Right lobe of liver (tissue), 6 donors: ENCODE results near the gene IGFBP4. TPM values are rescaled to one million over a fixed set of nuclear protein-coding genes. Genes with fewer than 3 reads are reported as not detected.
A peak's percentile ranks its signal among the peaks of the same experiment; 100 is the strongest.

Experiments used
- ATAC-seq, 4 donors: fragments of 200-7000 bp; cut with Tn5 transposase; one replicate each; pipeline ENCODE4 v1.9.1; 2020; ENCODE audit warnings: mild to moderate bottlenecking in 4 of 4, moderate library complexity in 4 of 4
- DNase-seq, 3 donors: peaks; one replicate each; pipeline ENCODE4 v3.0.0-alpha.2; 2020
- H3K27ac ChIP-seq, 3 donors: fragments of 200-600 bp; one replicate each; pipeline ENCODE4 v1.8.0; 2022
- H3K27me3 ChIP-seq, 2 donors: fragments of 200-600 bp; one replicate each; pipeline ENCODE4 v1.8.0; 2022
- H3K36me3 ChIP-seq, 4 donors: fragments of 200-600 bp; sonication (generic) in 1 of 4; one replicate each; pipeline versions ENCODE4 v1.5.1 to v1.8.0; 2017 to 2022; ENCODE audit warnings: control low read depth in 1 of 4
- H3K4me1 ChIP-seq, 4 donors: fragments of 200-600 bp; sonication (generic) in 1 of 4; one replicate each; pipeline versions ENCODE4 v1.5.1 to v1.8.0; 2017 to 2022; ENCODE audit warnings: control low read depth in 1 of 4
- H3K4me3 ChIP-seq, 3 donors: fragments of 200-600 bp; one replicate each; pipeline ENCODE4 v1.8.0; 2022
- H3K9me3 ChIP-seq, 4 donors: fragments of 200-600 bp; sonication (generic) in 1 of 4; one replicate each; pipeline versions ENCODE4 v1.5.1 to v1.8.0; 2017 to 2022; ENCODE audit warnings: control low read depth in 1 of 4
- POLR2A ChIP-seq: fragments of 450-650 bp; IDR thresholded peaks from one replicate; pipeline ENCODE4 v1.6.1; 2017; ENCODE audit warnings: antibody characterized with exemption, mild to moderate bottlenecking
- WGBS: methylation state at CpG from one replicate; pipeline ENCODE4 v1.1.6; 2018; ENCODE audit warnings: low coverage, low lambda C conversion rate; ENCODE audit not compliant: insufficient coverage; ENCODE audit errors: missing lambda C conversion rate; 5-methylcytosine and 5-hydroxymethylcytosine counted together
- intact Hi-C, 2 donors: fragments of 100-400 bp; cut with DNase I; formaldehyde crosslinking; loops; one replicate each; pipeline versions ENCODE4 v1.11.2 to v1.14.1; 2022
- total RNA-seq, 6 experiments: library from RNA; depleted of rRNA in 2 of 6; stranded (reverse); fragments of >200 nt in 2 of 6; fragmentation: NEBNext Ultra II Directional in 3 of 6; extraction: Animal tissue kit (Norgen Biotek cat#: 25700) in 3 of 6; gene quantifications; one replicate each; pipeline versions ENCODE4 v1.1.0 to v1.2.4, GENCODE V29; 2016 to 2023
- TF ChIP-seq, protein P1 (sequence below), 4 donors: fragments of 200-600 bp in 3 of 4; fragments of 450-650 bp in 1 of 4; IDR thresholded peaks; one replicate each; pipeline versions ENCODE4 v1.5.1 to v1.8.0; 2016 to 2022; ENCODE audit warnings: antibody characterized with exemption in 4 of 4, mild to moderate bottlenecking in 2 of 4
- donor health status: DM: no; HTN: yes; CAD: no.
- donor health status: DM: no; HTN: no; CAD: no.
- donor health status: DM: no; HTN: no; CAD: no.
- donor health status: DM: no; HTN: yes; CAD: no.
- donor health status: DM: no; HTN: yes; CAD: no.

Gene IGFBP4
- total RNA-seq, 6 experiments from 2014 or later = 382 to 716 (median 430) TPM

DNA sequence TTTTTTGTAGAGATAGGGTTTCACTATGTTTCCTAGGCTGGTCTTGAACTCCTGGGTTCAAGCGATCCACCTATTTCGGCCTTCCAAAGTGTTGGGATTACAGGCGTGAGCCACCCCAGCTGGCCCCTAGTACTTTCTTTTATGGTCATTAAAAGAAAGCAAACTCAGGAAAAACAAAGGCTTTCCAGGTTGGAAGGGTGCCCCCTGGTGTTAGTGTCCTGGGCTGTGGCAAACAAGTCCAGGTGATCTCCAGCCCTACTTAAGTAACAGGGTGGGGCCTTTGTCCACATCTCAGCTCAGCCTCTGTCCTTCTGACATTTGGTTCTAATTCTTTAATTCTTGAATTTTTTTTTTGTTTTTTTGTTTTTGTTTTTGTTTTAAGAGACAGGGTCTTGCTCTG, 6.9 kb downstream of the IGFBP4 start:
- ATAC-seq (no peak), DNase-seq (peak in 2 of 3 donors; percentile 63 to 75)
- Histone ChIP-seq H3K9me3 (no peaks in the 10 kb centered on the region), H3K27ac (peak overlapping the region; percentile 72 to 98 (median 86)), H3K36me3 (peaks cover 9 to 37% (median 24%) of the 10 kb centered on the region in 4 donors), H3K4me3 (peak overlapping the region in 1 of 3 donors; percentile 94), H3K4me1 (peaks cover 0 to 80% (median 34%) of the 10 kb centered on the region in 4 donors), H3K27me3 (no peaks in the 10 kb centered on the region)
- 0% methylated on average over 1 of the region's 3 CpGs for WGBS
- TF ChIP-seq, protein P1, sequence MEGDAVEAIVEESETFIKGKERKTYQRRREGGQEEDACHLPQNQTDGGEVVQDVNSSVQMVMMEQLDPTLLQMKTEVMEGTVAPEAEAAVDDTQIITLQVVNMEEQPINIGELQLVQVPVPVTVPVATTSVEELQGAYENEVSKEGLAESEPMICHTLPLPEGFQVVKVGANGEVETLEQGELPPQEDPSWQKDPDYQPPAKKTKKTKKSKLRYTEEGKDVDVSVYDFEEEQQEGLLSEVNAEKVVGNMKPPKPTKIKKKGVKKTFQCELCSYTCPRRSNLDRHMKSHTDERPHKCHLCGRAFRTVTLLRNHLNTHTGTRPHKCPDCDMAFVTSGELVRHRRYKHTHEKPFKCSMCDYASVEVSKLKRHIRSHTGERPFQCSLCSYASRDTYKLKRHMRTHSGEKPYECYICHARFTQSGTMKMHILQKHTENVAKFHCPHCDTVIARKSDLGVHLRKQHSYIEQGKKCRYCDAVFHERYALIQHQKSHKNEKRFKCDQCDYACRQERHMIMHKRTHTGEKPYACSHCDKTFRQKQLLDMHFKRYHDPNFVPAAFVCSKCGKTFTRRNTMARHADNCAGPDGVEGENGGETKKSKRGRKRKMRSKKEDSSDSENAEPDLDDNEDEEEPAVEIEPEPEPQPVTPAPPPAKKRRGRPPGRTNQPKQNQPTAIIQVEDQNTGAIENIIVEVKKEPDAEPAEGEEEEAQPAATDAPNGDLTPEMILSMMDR (IDR thresholded peaks at IDR 0.05) = peak; percentile 56 to 64 (median 61)
- TF ChIP-seq POLR2A = no peak
- intact Hi-C loops = no loop called here

DNA sequence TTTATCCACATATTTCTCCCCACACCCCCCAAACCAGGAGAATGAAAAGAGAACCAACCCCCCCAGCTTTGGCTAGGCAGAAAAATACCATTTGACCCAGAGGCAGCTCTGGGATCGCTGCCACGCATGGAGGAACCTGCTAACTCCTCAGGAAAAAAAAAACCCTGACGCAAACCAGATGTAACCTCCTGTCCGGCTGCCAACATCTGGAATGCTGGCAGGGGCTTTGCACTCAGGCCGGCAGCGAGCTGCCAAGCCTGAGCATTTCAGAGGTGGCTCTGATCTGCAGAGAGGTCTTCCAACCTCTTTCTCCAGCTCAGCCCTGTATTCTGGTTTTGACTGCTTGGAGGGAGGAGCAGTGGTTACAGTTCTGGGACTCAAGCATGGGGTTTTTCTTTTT, 8.2 kb downstream of the IGFBP4 start:
- DNase-seq (peak; percentile 74 to 93 (median 90)), ATAC-seq (peak in 3 of 4 donors; percentile 4 to 14 (median 5))
- WGBS = 24% methylated on average over 6 of the region's 6 CpGs
- H3K9me3 ChIP-seq = no peaks in the 10 kb centered on the region
- TF ChIP-seq, protein P1 (IDR thresholded peaks at IDR 0.05) = no peak
- peak; percentile 34 for TF ChIP-seq POLR2A
- H3K4me3 ChIP-seq = no peak overlapping the region
- H3K27ac ChIP-seq = peak overlapping the region; percentile 72 to 98 (median 86)
- H3K36me3 ChIP-seq = peaks cover 9 to 48% (median 30%) of the 10 kb centered on the region in 4 donors
- peaks cover 0 to 92% (median 40%) of the 10 kb centered on the region in 4 donors for H3K4me1 ChIP-seq
- no peaks in the 10 kb centered on the region for H3K27me3 ChIP-seq
- intact Hi-C loops = no loop called here

- 23% methylated on average over 4 of the region's 7 CpGs for WGBS
- no peak for DNase-seq
- TF ChIP-seq, protein P1 (IDR thresholded peaks at IDR 0.05) = no peak
- TF ChIP-seq POLR2A = peak; percentile 51
- Histone ChIP-seq H3K9me3 (no peaks in the 10 kb centered on the region), H3K27me3 (no peaks in the 10 kb centered on the region), H3K4me1 (peaks cover 0 to 94% (median 42%) of the 10 kb centered on the region in 4 donors), H3K36me3 (peaks cover 9 to 57% (median 35%) of the 10 kb centered on the region in 4 donors), H3K27ac (peak overlapping the region; percentile 65 to 98 (median 70)), H3K4me3 (no peak overlapping the region)
- intact Hi-C loops = no loop called here
- ATAC-seq = peak in 1 of 4 donors; percentile 13
Observed at GRCh38 chr17:40452216-40452787, 9.1 kb downstream of the IGFBP4 start.

DNA sequence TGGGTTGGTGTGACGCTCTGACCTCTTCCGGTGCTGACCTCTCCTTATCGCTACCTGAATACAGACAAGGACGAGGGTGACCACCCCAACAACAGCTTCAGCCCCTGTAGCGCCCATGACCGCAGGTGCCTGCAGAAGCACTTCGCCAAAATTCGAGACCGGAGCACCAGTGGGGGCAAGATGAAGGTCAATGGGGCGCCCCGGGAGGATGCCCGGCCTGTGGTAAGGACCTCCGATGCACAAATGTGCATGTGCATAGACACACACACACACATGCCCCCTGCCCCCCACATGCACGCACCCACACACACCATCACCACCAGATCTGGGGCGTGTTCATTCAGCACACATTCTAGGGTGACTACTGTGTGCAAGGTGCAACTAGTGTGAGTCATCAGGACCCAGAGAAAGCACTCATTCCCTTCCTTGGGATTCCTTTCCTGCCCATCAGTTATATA, 9.7 kb downstream of the IGFBP4 start:
- peaks cover 0 to 94% (median 45%) of the 10 kb centered on the region in 4 donors for H3K4me1 ChIP-seq
- ATAC-seq (no peak), DNase-seq (no peak)
- H3K27ac ChIP-seq = peak overlapping the region; percentile 65 to 98 (median 70)
- WGBS = no CpG with 5 or more reads among the region's 15 CpGs
- no peak for TF ChIP-seq POLR2A
- TF ChIP-seq, protein P1 (IDR thresholded peaks at IDR 0.05) = no peak
- no peak overlapping the region for H3K4me3 ChIP-seq
- H3K9me3 ChIP-seq = no peaks in the 10 kb centered on the region
- peaks cover 9 to 64% (median 39%) of the 10 kb centered on the region in 4 donors for H3K36me3 ChIP-seq
- intact Hi-C loops = no loop called here
- no peaks in the 10 kb centered on the region for H3K27me3 ChIP-seq
